HepG2 (cell line): ENCODE results near the gene BCL2A1. TPM values are rescaled to one million over a fixed set of nuclear protein-coding genes. Genes with fewer than 3 reads are reported as not detected.

ENCODE experiments used
- ATAC-seq: fragments of 200-7000 bp; cut with Tn5 transposase; 3 replicates; pipeline ENCODE4 v1.9.1; 2020; ENCODE audit warnings: mild to moderate bottlenecking, moderate library complexity
- BruUV-seq: library from RNA; stranded (reverse); fragments of 400-500 nt; replicated peaks from 2 replicates; lab custom pipeline; 2021; lab: Mats Ljungman, UMichigan
- CTCF ChIA-PET: fragments of 300-600 bp; formaldehyde crosslinking; extraction: SDS; loops from one replicate; lab custom pipeline; 2021; ENCODE audit warnings: low total read pairs, inconsistent platforms, low intra/inter-chr PET ratio; lab: Yijun Ruan, JAX
- POLR2A ChIA-PET: fragments of 350-600 bp; sonication (Branson Sonifier 250); formaldehyde crosslinking; loops from one replicate; lab custom pipeline; 2020; ENCODE audit warnings: antibody characterized with exemption, inconsistent platforms; lab: Yijun Ruan, JAX
- DNase-seq: peaks from one replicate; pipeline ENCODE4 v3.0.0-alpha.2; 2015; ENCODE audit warnings: low spot score
- FAIRE-seq: peaks from 3 replicates; lab custom pipeline; 2011; peaks lifted over from hg19 to GRCh38; lab: Jason Lieb, UNC
- H2AFZ ChIP-seq: one replicate; pipeline ENCODE4 v1.6.1; 2011; ENCODE audit warnings: low read length, inconsistent platforms
- H3K27ac ChIP-seq: fragments of 300-600 bp; 3 replicates; pipeline ENCODE4 v1.8.0; 2011; ENCODE audit warnings: mixed run types, mild to moderate bottlenecking, mixed read lengths, low read length, inconsistent platforms; ENCODE audit not compliant: insufficient read depth; ENCODE audit errors: extremely low read length
- H3K27me3 ChIP-seq, 2 experiments: fragments of 200-600 bp in 1 of 2; 2 replicates in 1 of 2; 3 replicates in 1 of 2; pipeline versions ENCODE4 v1.6.0 to v1.8.0; 2011; ENCODE audit warnings: low read length in 2 of 2, mild to moderate bottlenecking in 2 of 2, moderate library complexity in 2 of 2, inconsistent platforms in 1 of 2; ENCODE audit not compliant: insufficient read depth in 2 of 2, control insufficient read depth in 1 of 2
- H3K36me3 ChIP-seq, 2 experiments: fragments of 200-600 bp in 1 of 2; replicated peaks in 1 of 2; 2 replicates in 1 of 2; 3 replicates in 1 of 2; pipeline versions ENCODE4 v1.5.1 to v1.8.0; 2011; ENCODE audit warnings: low read length in 2 of 2, inconsistent platforms in 1 of 2; ENCODE audit not compliant: insufficient read depth in 2 of 2, control insufficient read depth in 1 of 2
- H3K4me1 ChIP-seq: 2 replicates; pipeline ENCODE4 v1.5.1; 2012; ENCODE audit warnings: low read length, inconsistent platforms; ENCODE audit not compliant: insufficient read depth
- H3K4me2 ChIP-seq: 2 replicates; pipeline ENCODE4 v1.6.0; 2011; ENCODE audit warnings: low read depth, low read length, inconsistent platforms
- H3K4me3 ChIP-seq, 3 experiments: fragments of 200-600 bp in 1 of 3; sonication (generic), shearing (Covaris generic) in 1 of 3; replicated peaks in 1 of 3; 2 replicates each; pipeline ENCODE4 v1.5.1; 2011 to 2016; ENCODE audit warnings: low read length in 3 of 3, inconsistent platforms in 2 of 3, low read depth in 2 of 3, mild to moderate bottlenecking in 2 of 3, control low read depth in 1 of 3, mixed read lengths in 1 of 3; ENCODE audit not compliant: insufficient read depth in 1 of 3
- H3K79me2 ChIP-seq: one replicate; pipeline ENCODE4 v1.6.1; 2011; ENCODE audit warnings: low read length, inconsistent platforms; ENCODE audit not compliant: insufficient read depth
- H3K9ac ChIP-seq: 2 replicates; pipeline ENCODE4 v1.6.0; 2011; ENCODE audit warnings: mild to moderate bottlenecking, low read depth, low read length, inconsistent platforms; ENCODE audit not compliant: insufficient read depth
- H3K9me3 ChIP-seq: 2 replicates; pipeline ENCODE4 v1.5.1; 2012; ENCODE audit warnings: mild to moderate bottlenecking, low read length
- H4K20me1 ChIP-seq: 2 replicates; pipeline ENCODE4 v1.6.0; 2011; ENCODE audit warnings: inconsistent platforms, mild to moderate bottlenecking, low read length, moderate library complexity; ENCODE audit not compliant: insufficient read depth
- BHLHE40 ChIP-seq: IDR thresholded peaks from 2 replicates; pipeline ENCODE4 v1.6.1; 2011; ENCODE audit warnings: low read length, improper control_type of control experiment
- GABPB1 ChIP-seq: IDR thresholded peaks from 2 replicates; pipeline ENCODE4 v1.6.1; 2016; ENCODE audit warnings: mild to moderate bottlenecking, missing genetic modification reagents, moderate library complexity, missing compliant biosample characterization
- IRX3 ChIP-seq: sonication (generic); formaldehyde crosslinking; IDR thresholded peaks from 2 replicates; pipeline ENCODE4 v1.8.1; 2023; ENCODE audit warnings: mild to moderate bottlenecking, low read depth, missing genetic modification reagents, borderline replicate concordance
- SIX4 ChIP-seq: sonication (generic); formaldehyde crosslinking; IDR thresholded peaks from 2 replicates; pipeline ENCODE4 v1.4.0; 2020; ENCODE audit warnings: missing genetic modification reagents
- ZFP37 ChIP-seq: sonication (generic); formaldehyde crosslinking; IDR thresholded peaks from 2 replicates; pipeline ENCODE4 v1.4.0; 2020; ENCODE audit warnings: missing genetic modification reagents, borderline replicate concordance
- ZNF251 ChIP-seq: sonication (generic); formaldehyde crosslinking; IDR thresholded peaks from 2 replicates; pipeline ENCODE4 v1.9.0; 2021; ENCODE audit warnings: mild to moderate bottlenecking, missing genetic modification reagents
- ZNF737 ChIP-seq: sonication (generic); formaldehyde crosslinking; IDR thresholded peaks from 2 replicates; pipeline ENCODE4 v1.5.0; 2020; ENCODE audit warnings: missing genetic modification reagents, mild to moderate bottlenecking, borderline replicate concordance
- ZNF766 ChIP-seq: sonication (generic); formaldehyde crosslinking; IDR thresholded peaks from 2 replicates; pipeline ENCODE4 v1.5.0; 2020; ENCODE audit warnings: missing genetic modification reagents, borderline replicate concordance
- WGBS: methylation state at CpG from one replicate; pipeline ENCODE4 v1.1.6; 2017; ENCODE audit warnings: low lambda C conversion rate; 5-methylcytosine and 5-hydroxymethylcytosine counted together
- in situ Hi-C: cut with HindIII; loops from 2 replicates; pipeline ENCODE4 v1.10.0; 2017; ENCODE audit warnings: low pct_unique_long_range_greater_than_20kb; ENCODE audit not compliant: extremely low pct_ligation_motif_present
- intact Hi-C: fragments of 100-400 bp; cut with micrococcal nuclease; formaldehyde crosslinking; loops from one replicate; pipeline ENCODE4 v1.10.0; 2022; ENCODE audit not compliant: unreplicated experiment
- polyA plus RNA-seq, 8 experiments: library from polyadenylated mRNA; depleted of rRNA in 3 of 8; stranded (reverse) in 7 of 8; unstranded in 1 of 8; fragments of >200 nt; fragmentation: Illumina TruSeq in 4 of 8; extraction: Trizol in 4 of 8; gene quantifications; 2 replicates each; pipeline versions ENCODE4 v1.2.1 to v1.2.3, GENCODE V29; 2011 to 2016; ENCODE audit warnings: low read depth in 4 of 8, missing spikeins in 1 of 8, mixed read lengths in 1 of 8; ENCODE audit not compliant: insufficient read depth in 1 of 8
- total RNA-seq, 5 experiments: library from RNA; depleted of rRNA; stranded (reverse); fragments of >200 nt; fragmentation: Illumina TruSeq; extraction: Trizol; gene quantifications; 2 replicates each; pipeline ENCODE4 v1.2.3, GENCODE V29; 2016; ENCODE audit warnings: low read depth in 1 of 5
- TF ChIP-seq, protein P1 (sequence below): sonication (generic); formaldehyde crosslinking; IDR thresholded peaks from 2 replicates; pipeline ENCODE4 v1.4.0; 2020; ENCODE audit warnings: low read depth, missing genetic modification reagents
- TF ChIP-seq, protein P2 (sequence below): sonication (generic); formaldehyde crosslinking; IDR thresholded peaks from 2 replicates; pipeline ENCODE4 v1.9.0; 2022; ENCODE audit warnings: missing genetic modification reagents, mild to moderate bottlenecking, borderline replicate concordance

BCL2A1 gene
- total and polyA plus RNA-seq, 2 of the 13 experiments (the other 11 are each of a cell fraction or from before 2014, with no cell fraction given) = 0.08 to 0.31 TPM

DNA sequence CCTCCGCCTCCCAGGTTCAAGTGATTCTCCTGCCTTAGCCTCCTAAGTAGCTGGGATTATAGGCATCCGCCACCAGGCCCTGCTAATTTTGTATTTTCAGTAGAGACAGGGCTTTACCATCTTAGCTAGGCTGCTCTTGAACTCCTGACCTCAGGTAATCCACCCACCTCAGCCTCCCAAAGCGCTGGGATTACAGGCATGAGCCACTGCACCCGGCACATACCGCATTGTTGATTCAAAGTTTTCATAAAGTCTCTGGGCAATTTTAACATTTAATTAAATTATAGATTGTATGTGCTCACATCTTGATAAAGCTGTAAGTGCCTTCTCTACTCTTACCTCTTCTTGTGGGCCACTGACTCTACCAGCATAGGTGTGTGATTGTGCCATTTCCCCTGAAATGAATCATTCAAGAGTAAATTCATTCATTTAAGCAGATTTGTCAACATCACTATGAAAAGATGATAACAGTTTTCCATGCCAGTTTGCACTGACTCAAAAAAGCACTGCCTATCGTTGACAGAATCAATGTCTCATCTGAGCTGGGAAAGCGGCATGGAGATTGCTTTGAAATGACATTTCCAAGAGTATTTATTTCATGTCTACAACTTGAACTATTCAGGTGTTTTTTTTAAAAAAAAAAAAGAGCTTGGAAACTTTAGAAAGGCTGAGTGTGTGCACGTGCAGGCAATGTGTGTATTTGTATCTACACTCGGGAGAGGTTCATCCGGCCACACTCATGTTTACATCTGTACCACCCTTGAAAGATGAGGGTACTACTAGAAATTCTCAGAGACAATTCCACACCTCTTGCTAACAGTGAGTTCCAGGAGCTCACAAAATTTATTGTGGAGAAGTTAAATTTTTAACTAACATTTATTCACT is 3.5 kb downstream of the BCL2A1 start:
- FAIRE-seq (no peak), ATAC-seq (no peak), DNase-seq (no peak)
- CTCF ChIA-PET = no interaction called here
- no peak overlapping the region for H3K27ac ChIP-seq
- H3K9me3 ChIP-seq = no peaks in the 10 kb centered on the region
- no peak overlapping the region; a peak in 1 of 6 replicates for H3K4me3 ChIP-seq
- in situ Hi-C loops (no loop called here), intact Hi-C loops (no loop called here)
- no peaks in the 10 kb centered on the region for H3K79me2 ChIP-seq
- no peaks in the 10 kb centered on the region for H4K20me1 ChIP-seq
- H3K36me3 ChIP-seq = no peaks in the 10 kb centered on the region
- peak overlapping the region; percentile 42 for H3K4me2 ChIP-seq
- peaks cover 50% of the 10 kb centered on the region for H3K4me1 ChIP-seq
- no peaks in the 10 kb centered on the region for H3K27me3 ChIP-seq
- no TSS peak for BruUV-seq
- no peak overlapping the region for H3K9ac ChIP-seq
- 50% methylated on average over 10 of the region's 10 CpGs for WGBS
- TF ChIP-seq ZNF251 (CRISPR knock-in tag) (no peak), BHLHE40 (0 out of 2 replicates have a peak, but pooled peaks have one; percentile 15)
- no peak overlapping the region for H2AFZ ChIP-seq
- POLR2A ChIA-PET = interaction anchor here (1.0 to 1.9 kb wide), 3 partner anchors 11 to 91 kb away, joined by 3 to 4 read pairs (median 3); no protein-coding TSS in a partner anchor

DNA sequence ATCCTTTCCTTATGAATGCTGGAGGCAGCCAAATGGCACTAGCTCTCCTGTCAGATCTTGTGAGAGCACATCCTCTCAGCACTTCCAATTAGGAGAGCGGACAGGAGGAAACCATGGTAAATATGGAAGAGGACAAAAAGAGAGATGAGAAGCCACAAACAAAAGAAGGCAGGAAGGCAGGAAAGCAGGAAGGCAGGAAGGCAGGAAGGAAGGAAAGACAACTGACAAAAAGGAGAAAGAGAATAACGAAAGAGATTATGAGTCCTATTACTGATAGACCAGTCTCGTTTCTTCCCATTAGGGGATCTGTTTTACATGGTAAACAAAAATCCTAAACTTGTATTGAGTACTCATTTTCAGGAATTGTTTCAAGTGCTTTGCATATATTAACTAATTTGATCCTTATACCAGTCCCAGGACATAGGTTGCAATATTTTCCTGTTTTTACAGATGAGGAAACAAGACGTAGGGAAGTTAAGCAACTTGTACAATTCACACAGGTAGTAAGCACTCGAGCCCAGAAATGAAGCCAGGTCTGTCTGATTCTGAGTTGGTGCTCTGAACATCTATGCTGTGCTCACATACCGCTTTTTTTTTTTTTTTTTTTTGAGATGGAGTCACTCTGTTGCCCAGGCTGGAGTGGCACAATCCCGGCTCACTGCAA is 4.2 kb downstream of the BCL2A1 start:
- H3K27me3 ChIP-seq = no peaks in the 10 kb centered on the region
- WGBS = 71% methylated on average over 7 of the region's 7 CpGs
- no peaks in the 10 kb centered on the region for H3K79me2 ChIP-seq
- no peak overlapping the region for H2AFZ ChIP-seq
- H3K4me2 ChIP-seq = peak overlapping the region; percentile 21; the same call in 1 of the 2 replicates
- ChIA-PET CTCF (no interaction called here), POLR2A (interaction anchor here (1.0 to 1.9 kb wide), 2 partner anchors 12 to 92 kb away, joined by 3 to 4 read pairs; no protein-coding TSS in a partner anchor)
- in situ Hi-C loops = no loop called here
- H3K9ac ChIP-seq = no peak overlapping the region
- no peak overlapping the region for H3K27ac ChIP-seq
- DNase-seq = no peak
- no peak overlapping the region for H3K4me3 ChIP-seq
- no peaks in the 10 kb centered on the region for H3K9me3 ChIP-seq
- no peaks in the 10 kb centered on the region for H4K20me1 ChIP-seq
- FAIRE-seq = no peak
- H3K4me1 ChIP-seq = peaks cover 46% of the 10 kb centered on the region
- H3K36me3 ChIP-seq = no peaks in the 10 kb centered on the region
- ATAC-seq = no peak
- no TSS peak for BruUV-seq
- intact Hi-C loops = no loop called here
- TF ChIP-seq, protein P1, sequence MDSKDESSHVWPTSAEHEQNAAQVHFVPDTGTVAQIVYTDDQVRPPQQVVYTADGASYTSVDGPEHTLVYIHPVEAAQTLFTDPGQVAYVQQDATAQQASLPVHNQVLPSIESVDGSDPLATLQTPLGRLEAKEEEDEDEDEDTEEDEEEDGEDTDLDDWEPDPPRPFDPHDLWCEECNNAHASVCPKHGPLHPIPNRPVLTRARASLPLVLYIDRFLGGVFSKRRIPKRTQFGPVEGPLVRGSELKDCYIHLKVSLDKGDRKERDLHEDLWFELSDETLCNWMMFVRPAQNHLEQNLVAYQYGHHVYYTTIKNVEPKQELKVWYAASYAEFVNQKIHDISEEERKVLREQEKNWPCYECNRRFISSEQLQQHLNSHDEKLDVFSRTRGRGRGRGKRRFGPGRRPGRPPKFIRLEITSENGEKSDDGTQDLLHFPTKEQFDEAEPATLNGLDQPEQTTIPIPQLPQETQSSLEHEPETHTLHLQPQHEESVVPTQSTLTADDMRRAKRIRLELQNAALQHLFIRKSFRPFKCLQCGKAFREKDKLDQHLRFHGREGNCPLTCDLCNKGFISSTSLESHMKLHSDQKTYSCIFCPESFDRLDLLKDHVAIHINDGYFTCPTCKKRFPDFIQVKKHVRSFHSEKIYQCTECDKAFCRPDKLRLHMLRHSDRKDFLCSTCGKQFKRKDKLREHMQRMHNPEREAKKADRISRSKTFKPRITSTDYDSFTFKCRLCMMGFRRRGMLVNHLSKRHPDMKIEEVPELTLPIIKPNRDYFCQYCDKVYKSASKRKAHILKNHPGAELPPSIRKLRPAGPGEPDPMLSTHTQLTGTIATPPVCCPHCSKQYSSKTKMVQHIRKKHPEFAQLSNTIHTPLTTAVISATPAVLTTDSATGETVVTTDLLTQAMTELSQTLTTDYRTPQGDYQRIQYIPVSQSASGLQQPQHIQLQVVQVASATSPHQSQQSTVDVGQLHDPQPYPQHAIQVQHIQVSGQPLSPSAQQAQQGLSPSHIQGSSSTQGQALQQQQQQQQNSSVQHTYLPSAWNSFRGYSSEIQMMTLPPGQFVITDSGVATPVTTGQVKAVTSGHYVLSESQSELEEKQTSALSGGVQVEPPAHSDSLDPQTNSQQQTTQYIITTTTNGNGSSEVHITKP (CRISPR knock-in tag) = no peak
- TF ChIP-seq ZNF766 (CRISPR knock-in tag) (no peak), GABPB1 (no peak), SIX4 (CRISPR knock-in tag) (no peak), IRX3 (CRISPR knock-in tag) (no peak), ZNF737 (CRISPR knock-in tag) (no peak), ZFP37 (CRISPR knock-in tag) (no peak)
- TF ChIP-seq, protein P2, sequence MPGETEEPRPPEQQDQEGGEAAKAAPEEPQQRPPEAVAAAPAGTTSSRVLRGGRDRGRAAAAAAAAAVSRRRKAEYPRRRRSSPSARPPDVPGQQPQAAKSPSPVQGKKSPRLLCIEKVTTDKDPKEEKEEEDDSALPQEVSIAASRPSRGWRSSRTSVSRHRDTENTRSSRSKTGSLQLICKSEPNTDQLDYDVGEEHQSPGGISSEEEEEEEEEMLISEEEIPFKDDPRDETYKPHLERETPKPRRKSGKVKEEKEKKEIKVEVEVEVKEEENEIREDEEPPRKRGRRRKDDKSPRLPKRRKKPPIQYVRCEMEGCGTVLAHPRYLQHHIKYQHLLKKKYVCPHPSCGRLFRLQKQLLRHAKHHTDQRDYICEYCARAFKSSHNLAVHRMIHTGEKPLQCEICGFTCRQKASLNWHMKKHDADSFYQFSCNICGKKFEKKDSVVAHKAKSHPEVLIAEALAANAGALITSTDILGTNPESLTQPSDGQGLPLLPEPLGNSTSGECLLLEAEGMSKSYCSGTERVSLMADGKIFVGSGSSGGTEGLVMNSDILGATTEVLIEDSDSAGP (CRISPR knock-in tag) = no peak
